Ovary (tissue), 3 donors: Measurements from ENCODE around the gene CA6.

ENCODE experiments used
- CTCF ChIP-seq, 3 donors: fragments of 450-650 bp in 2 of 3; fragments of 200-600 bp in 1 of 3; IDR thresholded peaks; one replicate each; pipeline versions ENCODE4 v1.5.1 to v1.8.0; 2016 to 2022; ENCODE audit warnings: antibody characterized with exemption in 3 of 3, mild to moderate bottlenecking in 1 of 3
- POLR2A ChIP-seq: fragments of 450-650 bp; IDR thresholded peaks from one replicate; pipeline ENCODE4 v1.6.1; 2017; ENCODE audit warnings: antibody characterized with exemption, mild to moderate bottlenecking, moderate library complexity
- donor health status: DM: no; HTN: no; CAD: no.

GRCh38 chr1:8974551-8974950, 28.9 kb downstream of the CA6 start:
- no peak for TF ChIP-seq CTCF (IDR thresholded peaks at IDR 0.05)
- no peak for TF ChIP-seq POLR2A
